Fibroblast of villous mesenchyme (primary cell): ENCODE data around the gene EIF4G3. TPM values are rescaled to one million over a fixed set of nuclear protein-coding genes. Genes with fewer than 3 reads are reported as not detected.
A peak's percentile ranks its signal among the peaks of the same experiment; 100 is the strongest.

Experiments used
- DNase-seq: peaks from one replicate; pipeline ENCODE4 v3.0.0-alpha.2; 2010; ENCODE audit warnings: low read depth
- H3K4me3 ChIP-seq: 2 replicates; pipeline ENCODE4 v1.5.1; 2011; ENCODE audit warnings: low read depth, mild to moderate bottlenecking, low read length
- total RNA-seq: library from RNA; depleted of rRNA; stranded (reverse); fragments of >200 nt; gene quantifications from 2 replicates; pipeline ENCODE4 v1.2.3, GENCODE V29; 2012
- TF ChIP-seq, protein P1 (sequence below): IDR thresholded peaks from 2 replicates; pipeline ENCODE4 v1.5.1; 2012; ENCODE audit warnings: low read depth, mild to moderate bottlenecking, low read length; ENCODE audit not compliant: insufficient read depth

EIF4G3 gene
- total RNA-seq, 1 donor: 66.5 TPM

DNA sequence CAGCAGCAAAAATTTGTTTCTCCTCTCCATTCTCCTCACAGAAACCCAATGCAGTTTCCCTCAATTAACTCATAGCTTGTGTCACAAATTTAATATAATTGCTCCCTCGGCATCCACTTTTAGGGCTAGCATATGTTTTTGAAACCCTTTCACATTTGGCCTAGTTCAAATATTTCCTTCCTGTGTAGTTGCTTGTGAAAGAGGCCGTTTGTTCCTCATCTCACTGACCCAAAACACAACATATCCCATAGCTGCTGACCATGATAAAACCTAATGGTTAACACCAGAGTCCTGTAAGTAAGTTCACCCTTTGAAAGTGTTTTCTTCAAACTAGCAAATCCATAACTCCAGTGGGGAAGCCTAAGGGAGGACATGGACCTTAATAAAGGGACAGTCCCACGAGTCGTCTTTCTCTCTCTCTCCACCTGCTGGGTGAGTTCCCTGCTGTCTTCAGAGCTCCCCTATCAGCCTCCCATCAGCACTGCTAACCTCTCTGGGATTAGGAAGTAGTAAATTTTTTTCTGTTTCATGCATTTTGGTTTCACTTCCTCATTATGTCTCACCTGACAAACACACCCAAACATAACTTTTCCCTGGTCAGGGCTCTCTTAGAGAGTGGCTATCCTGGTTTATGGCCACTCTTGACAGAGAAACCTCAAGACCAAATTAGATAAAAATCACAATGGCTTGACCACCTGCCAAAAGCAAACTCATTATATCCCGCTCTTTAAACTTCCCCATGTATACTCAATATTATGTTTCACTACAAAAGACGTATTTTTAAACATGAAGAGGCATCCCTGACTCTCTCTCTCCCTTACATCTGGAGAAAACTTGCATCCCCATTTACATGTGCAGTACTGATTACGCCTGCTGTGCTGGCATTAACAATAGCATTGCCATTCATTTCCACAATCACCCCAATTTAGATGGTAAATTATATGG lies 211.9 kb downstream of the EIF4G3 start:
- H3K4me3 ChIP-seq: no peak overlapping the region
- TF ChIP-seq, protein P1, sequence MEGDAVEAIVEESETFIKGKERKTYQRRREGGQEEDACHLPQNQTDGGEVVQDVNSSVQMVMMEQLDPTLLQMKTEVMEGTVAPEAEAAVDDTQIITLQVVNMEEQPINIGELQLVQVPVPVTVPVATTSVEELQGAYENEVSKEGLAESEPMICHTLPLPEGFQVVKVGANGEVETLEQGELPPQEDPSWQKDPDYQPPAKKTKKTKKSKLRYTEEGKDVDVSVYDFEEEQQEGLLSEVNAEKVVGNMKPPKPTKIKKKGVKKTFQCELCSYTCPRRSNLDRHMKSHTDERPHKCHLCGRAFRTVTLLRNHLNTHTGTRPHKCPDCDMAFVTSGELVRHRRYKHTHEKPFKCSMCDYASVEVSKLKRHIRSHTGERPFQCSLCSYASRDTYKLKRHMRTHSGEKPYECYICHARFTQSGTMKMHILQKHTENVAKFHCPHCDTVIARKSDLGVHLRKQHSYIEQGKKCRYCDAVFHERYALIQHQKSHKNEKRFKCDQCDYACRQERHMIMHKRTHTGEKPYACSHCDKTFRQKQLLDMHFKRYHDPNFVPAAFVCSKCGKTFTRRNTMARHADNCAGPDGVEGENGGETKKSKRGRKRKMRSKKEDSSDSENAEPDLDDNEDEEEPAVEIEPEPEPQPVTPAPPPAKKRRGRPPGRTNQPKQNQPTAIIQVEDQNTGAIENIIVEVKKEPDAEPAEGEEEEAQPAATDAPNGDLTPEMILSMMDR: no peak
- peak; percentile 20 for DNase-seq

- no peak overlapping the region for H3K4me3 ChIP-seq
- DNase-seq: peak; percentile 33
- TF ChIP-seq, protein P1: no peak
Measured at GRCh38 chr1:20962576-20963258, 214.0 kb downstream of the EIF4G3 start.

GRCh38 chr1:20958430-20958829 lies 218.3 kb downstream of the EIF4G3 start:
- no peak for DNase-seq
- no peak overlapping the region for H3K4me3 ChIP-seq
- TF ChIP-seq, protein P1: no peak

DNA sequence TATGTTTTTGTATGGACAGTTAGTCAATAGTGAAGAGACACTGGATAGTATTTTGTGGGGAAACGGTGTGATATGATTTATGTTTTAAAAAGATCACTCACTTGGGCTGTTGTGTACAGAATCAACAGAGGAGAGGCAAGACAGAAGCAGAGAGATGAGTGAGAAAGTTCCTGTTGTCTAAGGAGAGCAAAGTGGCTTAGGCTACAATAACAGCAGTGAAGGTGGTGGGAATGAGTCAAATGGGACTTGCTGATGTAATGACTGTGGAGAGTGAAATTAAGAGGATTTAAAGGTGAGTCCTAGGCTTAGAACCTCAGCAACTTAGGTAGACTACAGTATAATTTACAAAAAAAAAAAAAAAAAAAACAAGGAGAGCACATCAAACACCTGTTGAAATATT lies 220.4 kb downstream of the EIF4G3 start:
- H3K4me3 ChIP-seq: no peak overlapping the region
- DNase-seq: no peak
- TF ChIP-seq, protein P1: no peak

GRCh38 chr1:20950679-20951078 lies 226.0 kb downstream of the EIF4G3 start:
- TF ChIP-seq, protein P1: no peak
- H3K4me3 ChIP-seq: no peak overlapping the region
- no peak for DNase-seq

DNA sequence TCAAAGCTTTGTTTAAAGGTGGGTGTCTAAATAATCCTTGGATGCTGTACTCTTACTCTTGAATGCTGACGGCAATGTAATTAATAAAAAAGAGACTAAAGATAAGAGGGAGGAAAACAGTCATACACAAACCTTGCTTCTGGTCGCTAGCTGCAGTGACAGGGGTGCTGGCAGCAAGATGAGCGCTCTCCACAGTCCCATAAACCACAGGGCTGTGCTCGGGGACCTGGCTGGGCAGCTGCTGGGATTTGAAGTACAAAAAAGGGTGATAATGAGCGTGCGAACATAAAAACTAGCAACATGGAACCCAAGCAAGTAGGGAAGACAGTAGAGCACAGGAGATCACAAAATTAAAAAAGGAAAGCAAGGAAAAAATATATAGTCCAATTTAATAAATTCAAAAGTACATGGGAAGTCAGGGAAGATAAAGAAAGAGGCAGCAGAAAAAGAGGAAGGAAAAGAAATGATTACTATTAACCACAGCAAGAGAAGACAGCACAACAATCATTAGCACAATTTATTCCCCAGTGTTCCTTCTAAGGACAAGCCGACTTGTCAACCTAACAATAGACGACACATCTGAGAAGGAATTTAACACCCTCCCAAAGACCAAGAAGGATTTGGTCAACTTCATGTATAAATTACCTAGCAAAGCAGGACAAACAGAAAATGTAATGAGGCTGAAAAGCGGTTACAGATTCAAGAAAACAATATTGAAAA lies 226.7 kb downstream of the EIF4G3 start:
- TF ChIP-seq, protein P1: no peak
- no peak overlapping the region for H3K4me3 ChIP-seq
- DNase-seq: no peak
